ENCODE results near the gene MLLT3.
"Not testable (repeated sequence)": the region's sequence is repeated elsewhere in the genome, so short reads cannot be mapped to it uniquely, and the experiment has no call there.

MLLT3 gene

DNA sequence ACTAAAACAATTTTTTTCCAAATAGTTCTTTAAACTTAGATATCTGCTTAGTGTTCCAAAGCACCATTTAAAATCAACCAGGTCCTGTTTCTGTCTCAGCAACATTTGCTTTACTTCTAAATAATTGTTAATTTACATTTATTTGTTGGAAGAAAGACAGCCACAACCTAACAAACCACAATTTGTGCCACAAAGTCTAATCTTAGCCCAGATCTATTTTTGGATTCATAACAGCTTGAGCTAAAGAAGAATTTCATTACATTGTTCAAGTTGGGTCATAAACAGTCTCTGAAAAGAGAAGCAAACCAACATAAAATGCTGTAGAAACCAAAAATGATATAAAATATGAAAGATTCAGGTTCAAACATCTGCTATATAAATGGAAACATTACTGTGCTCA is 24.4 kb downstream of the MLLT3 start:
- no peak for DNase-seq (ENCODE audit: low spot score)

DNA sequence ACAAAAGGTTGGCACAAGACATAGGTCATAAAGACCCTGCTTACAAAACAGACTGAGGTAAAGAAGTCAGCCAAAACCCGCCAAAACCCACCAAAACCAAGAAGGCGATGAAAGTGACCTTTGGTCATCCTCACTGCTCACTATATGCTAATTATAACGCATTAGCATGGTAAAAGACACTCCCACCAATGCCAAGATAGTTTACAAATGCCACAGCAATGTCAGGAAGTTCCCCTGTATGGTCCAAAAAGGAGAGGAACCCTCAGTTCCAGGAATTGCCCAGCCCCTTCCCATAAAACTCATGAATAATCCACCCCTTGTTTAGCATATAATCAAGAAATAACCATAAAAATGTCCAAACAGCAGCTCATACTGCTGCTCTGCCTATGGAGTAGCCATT is 27.7 kb downstream of the MLLT3 start:
- DNase-seq (ENCODE audit: low spot score): no peak

DNA sequence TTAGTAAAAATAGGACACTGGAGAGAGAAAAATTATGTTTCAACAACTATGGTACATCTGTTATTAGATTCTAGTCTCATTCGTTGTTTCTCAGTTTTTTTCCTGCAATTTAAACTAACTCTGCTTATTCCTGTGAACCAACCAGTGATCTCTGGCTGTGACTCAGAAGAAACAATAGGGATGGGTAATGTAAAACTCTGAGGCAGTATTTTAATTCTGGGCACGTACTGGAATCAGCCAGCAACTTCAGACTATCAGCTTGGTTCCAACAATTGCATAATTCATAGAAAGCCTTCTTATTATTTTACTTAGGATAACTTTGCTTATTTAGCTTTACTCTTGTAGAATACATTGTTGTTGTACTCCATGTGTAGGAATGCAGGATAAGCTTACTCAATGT is 28.8 kb downstream of the MLLT3 start:
- DNase-seq (ENCODE audit: low spot score): no peak

DNA sequence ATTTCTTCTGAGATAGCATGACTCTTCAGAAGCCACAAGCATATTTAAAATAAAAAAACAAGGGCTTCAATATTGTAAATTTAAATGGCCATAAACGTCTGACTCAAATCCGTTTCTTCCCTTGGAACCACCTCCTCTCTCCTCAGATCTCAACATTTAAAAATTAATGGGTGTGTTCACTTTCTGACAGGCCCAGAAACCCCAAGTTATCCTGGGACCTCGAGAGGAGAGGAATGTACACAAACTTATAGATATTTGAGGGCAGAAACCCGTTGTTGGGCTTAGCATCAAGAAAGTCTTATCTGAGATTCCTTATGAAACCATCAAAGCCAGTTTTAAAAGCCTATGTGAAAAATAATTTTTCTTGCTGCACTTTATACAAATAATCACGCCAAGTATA is 29.2 kb downstream of the MLLT3 start:
- DNase-seq (ENCODE audit: low spot score): no peak

DNA sequence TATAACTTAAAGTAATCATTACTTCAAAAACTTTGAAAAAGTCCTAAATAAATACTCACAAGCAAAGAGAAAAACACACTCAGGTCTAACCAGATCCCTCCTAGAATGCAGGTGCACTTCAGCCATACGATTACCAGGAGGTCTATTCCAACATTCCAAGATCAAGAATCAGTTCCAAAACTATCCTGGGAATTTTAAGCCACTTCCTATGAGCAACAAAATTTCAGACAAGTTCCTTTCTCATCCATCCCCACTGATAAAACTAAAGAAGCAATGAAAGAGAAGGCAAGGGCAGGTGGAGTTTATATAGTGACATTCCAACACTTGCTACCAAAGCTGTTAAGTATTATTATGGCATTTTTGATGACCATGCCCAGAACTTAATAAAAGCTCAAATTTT is 29.6 kb downstream of the MLLT3 start:
- no peak for DNase-seq (ENCODE audit: low spot score)

DNA sequence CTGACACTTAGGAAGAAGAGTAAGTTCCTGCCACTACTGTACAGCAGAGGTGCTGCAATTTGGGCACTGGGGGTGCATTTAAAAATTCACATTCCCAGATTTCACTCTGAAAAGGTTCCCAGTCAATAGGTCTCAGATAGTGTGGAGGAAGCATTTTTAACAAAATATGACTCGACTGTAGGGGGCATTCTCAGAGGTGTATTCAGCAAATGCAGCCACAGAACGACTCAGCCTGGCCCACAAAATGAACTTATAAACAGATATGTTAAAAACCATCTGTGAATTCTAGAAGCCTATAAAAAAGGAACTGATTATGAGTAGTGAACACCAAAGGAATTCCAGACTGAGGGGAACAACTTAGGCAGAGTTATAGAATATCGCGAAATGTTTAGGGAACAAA is 31.1 kb downstream of the MLLT3 start:
- no peak for DNase-seq (ENCODE audit: low spot score)

DNA sequence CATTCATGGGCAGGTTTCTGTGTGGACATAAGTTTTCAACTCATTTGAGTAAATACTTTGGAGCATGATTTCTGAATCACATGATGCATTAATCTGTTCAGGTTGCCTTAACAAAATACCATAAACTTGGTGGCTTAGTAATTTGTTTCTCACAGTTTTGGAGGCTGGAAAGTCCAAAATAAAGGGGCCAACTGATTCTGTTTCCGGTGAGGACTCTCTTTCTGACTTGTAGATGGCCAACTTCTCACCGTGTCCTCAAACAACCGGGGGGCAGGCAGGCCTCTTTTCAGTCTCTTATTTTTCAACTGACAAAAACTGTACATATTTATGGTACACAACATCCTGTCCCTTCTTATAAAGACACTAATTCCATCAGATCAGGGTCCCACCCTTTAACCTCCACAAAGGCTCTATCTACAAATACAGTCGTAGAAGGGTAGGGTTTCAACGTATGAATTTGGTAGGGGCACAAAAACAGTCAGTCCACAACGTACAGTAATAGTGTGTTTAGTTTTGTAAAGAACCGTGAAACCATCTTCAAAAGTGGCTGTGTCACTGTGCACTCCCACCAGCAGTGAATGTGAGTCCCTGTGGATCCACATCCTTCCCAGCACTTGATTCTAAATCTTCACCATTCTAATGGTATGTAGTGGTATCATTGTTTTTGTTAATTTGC is 37.2 kb downstream of the MLLT3 start:
- no peak for DNase-seq (ENCODE audit: low spot score)

DNA sequence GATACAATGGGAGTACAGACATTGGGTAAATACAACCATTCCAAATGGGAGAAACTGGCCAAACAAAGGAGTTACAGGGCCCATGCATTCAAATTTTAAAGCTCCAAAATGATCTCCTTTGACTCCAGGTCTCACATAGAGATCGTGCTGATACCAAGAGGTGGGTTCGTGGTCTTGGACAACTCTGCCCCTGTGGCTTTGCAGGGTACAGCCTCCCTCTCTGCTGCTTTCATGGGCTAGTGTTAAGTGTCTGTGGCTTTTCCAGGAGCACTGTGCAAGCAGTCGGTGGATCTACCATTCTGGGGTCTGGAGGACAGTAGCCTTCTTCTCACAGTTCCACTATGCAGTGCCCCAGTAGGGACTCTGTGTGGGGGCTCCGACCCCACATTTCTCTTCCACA is 39.2 kb downstream of the MLLT3 start:
- DNase-seq (ENCODE audit: low spot score): not testable (repeated sequence)

DNA sequence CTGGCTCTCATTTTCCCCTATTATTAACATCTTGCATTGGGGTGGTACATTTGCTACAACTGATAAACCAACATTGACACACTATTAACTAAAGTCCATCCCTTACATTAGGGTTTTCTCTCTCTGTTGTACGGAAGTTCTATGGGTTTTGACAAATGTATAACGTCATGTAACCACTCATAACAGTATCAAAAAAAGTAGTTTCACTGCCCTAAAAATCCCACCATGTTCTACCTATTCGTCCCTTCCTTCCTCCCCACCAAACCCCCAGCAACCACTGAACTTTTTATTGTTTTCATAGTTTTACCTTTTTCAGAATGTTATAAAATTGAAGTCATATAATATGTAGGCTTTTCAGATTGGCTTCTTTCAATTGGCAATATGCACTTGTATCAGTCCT is 40.1 kb downstream of the MLLT3 start:
- DNase-seq (ENCODE audit: low spot score): no peak

DNA sequence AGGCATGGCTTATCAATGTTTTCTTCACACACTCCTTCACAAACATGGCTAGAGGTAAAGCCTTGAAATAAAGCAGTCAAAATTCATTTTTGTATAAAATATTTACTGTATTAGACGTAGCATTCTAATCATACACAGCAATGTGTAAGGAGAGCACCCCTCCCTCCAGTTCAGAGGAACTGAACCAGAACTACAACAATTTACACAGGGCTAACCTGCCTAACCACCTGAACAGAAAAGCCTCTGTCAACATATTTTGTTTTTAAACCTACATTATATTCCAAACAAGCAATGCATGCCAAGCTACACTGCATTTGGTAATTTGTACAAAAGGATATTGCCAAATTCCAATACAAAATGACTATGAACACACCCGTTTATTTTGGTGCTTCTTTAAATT is 41.6 kb downstream of the MLLT3 start:
- no peak for DNase-seq (ENCODE audit: low spot score)

DNA sequence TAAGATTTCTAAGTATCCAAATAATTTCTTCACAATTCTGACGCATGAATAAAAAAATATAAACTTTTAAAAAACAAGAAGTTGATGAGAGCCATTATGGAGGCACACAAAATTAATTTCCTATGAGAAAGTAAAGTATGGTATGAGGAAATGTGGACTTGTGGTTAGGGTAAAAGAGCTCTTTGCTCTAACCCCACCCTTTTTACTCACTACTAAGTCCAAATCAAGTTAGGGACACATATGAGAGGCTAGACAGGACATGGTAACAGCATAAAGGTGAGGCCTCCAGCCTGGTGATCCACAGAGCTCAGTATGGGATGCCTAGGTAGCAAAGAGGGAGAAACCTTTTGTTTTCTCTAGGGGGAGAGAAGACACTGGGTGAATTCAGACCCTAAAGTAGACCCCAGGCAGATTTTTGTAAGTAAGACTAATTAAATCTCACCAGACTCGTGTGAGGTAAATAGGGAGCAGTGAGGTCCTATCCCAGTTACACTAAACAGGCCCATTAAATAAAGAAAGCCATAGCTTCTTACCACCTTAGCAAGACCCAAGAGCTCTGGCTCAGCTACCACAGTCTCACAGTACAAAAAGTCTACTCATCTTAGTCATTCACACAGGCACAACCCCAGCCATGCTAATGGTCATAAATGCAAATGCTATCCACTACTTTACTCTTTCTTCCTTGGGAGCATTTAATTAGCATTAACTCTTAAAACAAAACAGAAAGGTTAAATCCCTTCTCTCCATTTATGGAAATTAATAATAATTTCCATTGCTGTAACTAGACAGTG is 42.6 kb downstream of the MLLT3 start:
- no peak for DNase-seq (ENCODE audit: low spot score)

DNA sequence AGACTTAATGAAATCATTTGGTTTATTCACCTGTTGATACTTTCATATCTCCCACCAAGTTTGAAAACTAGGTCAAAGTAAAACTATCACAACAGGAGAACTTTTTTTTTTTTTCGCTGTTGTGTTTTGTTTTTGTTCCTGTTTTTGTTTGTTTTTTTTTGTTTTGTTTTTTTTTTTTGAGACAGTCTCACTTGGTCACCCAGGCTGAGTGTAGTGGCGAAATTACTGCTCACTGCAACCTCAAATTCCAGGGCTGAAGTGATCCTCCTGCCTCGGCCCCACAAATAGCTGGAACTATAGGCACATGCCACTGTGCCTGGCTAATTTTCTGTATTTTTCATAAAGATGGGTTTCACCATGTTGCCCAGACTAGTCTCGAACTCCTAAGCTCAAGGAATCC is 49.3 kb downstream of the MLLT3 start:
- no peak for DNase-seq (ENCODE audit: low spot score)

DNA sequence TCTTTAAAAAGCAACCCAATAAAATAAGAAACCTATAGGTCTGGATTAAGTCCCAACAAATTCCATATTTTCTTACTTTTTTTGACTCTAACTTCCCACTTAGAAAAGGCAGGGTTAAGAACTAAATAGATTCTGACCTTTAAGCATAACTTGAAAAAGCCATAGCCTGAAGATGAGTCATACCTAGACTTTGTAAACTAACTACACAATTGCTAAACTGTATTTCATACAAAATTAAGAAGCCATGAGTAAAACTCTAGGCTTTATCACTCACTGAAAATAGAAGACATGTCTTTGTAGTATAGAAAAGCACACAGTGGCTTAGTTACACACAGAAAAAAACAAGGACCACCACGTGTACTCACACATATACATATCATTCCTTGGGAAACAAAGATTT is 51.5 kb downstream of the MLLT3 start:
- no peak for DNase-seq (ENCODE audit: low spot score)

DNA sequence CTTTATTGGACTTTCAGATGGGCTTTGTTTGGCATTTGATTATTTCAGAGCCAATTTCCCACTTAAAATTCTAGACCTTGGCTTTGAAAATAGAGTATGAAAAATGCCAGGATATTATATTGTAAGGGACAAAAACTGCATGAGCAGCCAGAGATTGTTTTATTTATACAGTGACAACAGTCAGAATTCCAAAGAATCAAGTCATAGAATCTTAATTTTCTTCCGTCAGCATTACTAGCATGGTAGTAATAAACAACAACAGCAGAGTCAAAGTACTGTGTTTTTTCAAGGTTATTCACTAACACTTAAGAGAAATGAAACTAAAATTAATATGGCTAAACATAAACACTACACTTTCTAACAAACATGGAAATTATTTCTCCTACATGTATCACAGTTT is 52.2 kb downstream of the MLLT3 start:
- DNase-seq (ENCODE audit: low spot score): no peak

DNA sequence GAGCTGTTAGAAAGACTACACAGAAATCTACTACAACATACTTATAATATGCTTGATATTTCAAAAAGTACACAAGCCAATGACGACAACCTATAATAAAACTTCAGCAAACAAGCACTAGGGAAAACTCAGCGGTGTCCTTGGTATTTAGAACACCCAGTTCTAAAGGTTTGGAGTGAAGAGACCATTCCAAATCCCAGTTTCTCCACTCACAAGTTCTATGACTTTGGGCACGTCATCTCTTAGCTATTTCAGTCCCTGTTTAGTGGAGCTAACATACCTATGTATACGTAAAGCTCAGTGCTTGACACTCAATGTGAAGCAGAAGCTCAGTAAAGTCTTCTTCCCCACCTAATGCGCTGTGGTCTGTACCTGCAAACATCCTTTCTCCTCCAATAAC is 52.8 kb downstream of the MLLT3 start:
- no peak for DNase-seq (ENCODE audit: low spot score)

DNA sequence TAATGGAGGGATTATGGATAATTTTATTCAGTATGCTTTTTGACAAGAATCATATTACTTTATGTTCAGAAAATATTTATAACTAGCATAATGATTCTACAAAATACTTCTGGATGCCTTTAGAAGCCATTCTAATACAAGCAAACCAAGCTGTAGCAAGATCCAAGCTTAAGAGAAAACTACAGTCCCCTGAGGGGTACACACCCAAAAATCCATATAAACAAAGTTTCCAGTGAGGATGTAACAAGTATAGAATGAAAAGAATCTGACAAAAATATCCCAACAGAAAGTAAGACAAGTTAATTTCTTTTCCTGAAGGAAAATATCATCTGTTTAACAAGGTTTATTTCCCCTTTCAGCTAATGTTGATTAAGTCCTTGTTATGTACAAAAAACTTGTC is 53.9 kb downstream of the MLLT3 start:
- no peak for DNase-seq (ENCODE audit: low spot score)

DNA sequence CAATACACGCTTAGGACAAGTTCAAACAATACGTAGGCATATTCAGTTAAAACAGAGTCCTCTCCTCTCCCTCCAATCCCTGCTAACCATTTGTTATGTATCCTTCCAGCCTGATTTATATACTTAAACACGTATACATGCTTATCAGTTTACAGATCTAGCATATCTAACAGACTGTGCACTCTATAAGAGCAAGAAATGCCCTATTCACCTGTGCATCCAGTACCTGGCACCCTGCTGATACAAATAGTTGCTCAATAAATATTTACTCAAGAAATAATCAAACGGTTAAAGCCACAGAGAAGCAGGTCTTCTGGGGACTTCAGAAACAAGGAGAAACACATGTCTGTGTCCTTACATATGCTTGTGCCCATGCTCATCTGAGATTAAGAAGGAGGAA is 55.9 kb downstream of the MLLT3 start:
- no peak for DNase-seq (ENCODE audit: low spot score)

DNA sequence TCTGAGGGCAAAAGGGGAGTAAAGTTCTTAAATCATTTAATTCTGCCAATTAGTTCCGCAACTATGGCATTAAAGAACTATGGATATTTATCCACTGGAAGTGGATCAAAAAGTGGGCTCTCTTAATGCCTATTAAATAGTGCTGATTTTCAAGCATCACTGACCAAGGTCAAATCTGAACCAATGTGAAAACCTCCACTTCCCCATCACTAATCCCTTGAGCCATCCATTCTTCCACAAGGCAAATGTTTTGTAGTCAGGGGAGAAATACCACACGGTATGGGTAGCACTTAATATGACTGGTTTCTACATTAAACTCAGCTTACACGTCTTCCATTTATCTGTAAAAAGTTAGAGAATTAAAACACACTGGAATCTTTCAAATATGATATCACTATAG is 57.6 kb downstream of the MLLT3 start:
- no peak for DNase-seq (ENCODE audit: low spot score)

DNA sequence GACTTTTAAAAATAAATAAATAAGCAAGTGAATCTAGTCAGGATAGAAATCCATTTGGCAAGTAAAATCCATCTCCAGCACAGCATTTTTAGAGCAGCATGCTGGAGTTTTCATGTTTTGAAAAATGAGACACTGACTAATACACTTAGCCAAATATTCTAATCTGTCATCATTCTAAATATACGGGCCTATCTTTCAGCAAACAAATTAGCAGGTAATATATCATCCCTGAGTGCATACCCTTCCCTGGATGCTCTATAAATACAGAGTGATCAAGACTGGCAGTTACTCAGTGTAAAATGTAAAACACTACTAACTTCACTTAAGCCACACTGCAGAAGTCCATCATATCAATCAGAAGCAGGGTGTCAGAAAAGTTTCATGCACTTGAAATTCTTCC is 58.4 kb downstream of the MLLT3 start:
- DNase-seq (ENCODE audit: low spot score): no peak

DNA sequence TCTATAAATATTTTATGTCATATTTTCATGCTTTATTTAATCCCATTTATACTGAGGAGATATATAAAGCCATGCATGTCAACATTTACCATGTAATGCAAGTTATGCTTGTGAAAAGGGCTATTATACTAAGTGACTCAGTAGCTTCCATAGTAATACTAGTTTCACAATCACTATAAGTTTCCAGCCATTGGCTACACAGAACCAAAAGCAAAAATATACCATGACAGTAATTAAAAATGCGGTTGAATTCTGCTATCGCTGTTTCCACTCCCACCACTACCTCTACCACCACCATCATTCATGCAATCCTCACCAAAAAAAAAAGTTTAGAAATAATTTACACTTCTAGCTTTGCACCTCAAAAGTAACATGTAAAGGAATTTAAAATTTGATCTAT is 60.2 kb downstream of the MLLT3 start:
- no peak for DNase-seq (ENCODE audit: low spot score)

DNA sequence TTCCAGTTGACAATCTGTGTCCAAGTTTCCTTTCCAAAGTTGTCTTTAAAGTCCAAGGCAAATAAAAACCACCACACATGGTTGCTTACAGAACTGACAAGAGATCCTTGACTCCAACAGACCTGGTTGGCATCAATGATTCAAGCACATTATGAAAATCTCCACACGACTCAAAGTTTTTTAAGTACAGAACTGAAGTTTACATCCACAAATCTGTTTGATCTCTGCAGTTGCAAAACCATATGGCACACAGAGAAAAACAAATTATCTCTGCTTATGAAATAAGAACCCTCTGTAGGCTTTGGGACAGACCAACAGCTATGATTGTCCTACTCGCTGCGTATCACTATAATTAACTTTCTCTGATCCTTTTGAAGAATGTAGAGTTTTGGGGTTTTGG is 60.8 kb downstream of the MLLT3 start:
- no peak for DNase-seq (ENCODE audit: low spot score)

DNA sequence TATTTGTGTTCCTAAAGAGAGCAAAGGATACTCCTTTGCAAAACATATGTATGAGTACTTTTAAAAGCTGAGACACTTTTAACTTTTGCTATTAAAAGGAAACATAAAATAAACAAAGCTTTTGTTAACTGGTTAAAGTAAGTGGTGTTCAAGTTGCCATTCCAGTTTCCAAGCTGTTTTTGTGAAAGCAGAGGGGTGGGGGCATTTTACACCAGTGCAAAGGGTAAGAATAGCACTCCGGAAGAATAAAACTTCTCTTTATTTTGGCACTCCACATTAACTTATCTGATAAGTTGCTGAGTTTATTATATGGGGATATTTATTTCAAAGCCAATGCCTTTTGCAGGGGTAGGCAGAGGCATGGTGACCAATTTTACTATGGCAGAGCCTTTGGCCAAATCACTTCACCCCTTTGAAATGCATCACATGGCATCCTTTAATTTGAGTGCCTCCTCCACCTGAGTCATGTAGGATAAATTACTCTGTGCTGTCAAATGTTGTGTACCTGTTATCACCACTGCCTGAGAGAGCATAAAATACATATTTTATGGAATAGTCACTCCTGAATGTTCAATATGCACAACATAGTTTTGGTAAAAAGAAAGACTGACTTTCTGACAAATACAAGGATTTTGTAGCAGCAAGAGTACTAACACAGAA is 62.9 kb downstream of the MLLT3 start:
- no peak for DNase-seq (ENCODE audit: low spot score)

DNA sequence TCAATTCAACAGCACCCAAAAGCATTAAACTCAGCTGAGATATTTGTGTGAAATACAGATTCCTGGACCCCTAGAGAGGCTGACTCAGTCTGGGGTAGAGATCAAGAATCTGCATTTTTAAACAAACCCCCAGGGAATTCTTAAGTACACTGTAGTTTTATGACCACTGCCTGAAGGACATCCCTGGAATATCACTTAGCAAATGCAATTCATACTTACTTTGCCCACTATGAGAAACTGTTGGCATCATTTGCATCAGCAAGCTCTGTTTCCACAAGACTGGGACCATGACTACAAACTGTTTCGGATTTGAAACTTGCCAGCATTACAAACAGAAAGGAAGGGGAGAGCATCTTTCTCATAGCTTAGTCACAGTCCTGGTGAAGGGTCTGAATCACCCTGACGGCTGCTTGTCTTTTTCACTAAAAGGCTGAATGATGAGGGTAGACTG is 63.7 kb downstream of the MLLT3 start:
- DNase-seq (ENCODE audit: low spot score): no peak
